Uterus (tissue), 4 donors: Measurements from ENCODE around the gene ZNF22. TPM values are rescaled to one million over a fixed set of nuclear protein-coding genes. Genes with fewer than 3 reads are reported as not detected.
A peak's percentile ranks its signal among the peaks of the same experiment; 100 is the strongest.

ENCODE experiments used
- DNase-seq, 2 donors: peaks; one replicate each; pipeline ENCODE4 v3.0.0-alpha.2; 2019 to 2020
- H3K27ac ChIP-seq, 2 donors: fragments of 200-600 bp; sonication (generic); 1 replicate in 1 of 2; 2 replicates in 1 of 2; pipeline ENCODE4 v1.5.1; 2016 to 2018
- H3K27me3 ChIP-seq, 2 donors: fragments of 200-600 bp; sonication (generic); one replicate each; pipeline ENCODE4 v1.5.1; 2018 to 2019; ENCODE audit warnings: control low read depth in 1 of 2
- H3K36me3 ChIP-seq, 2 donors: fragments of 200-600 bp; sonication (generic); one replicate each; pipeline ENCODE4 v1.5.1; 2019; ENCODE audit warnings: control low read depth in 1 of 2
- H3K4me1 ChIP-seq, 2 donors: fragments of 200-600 bp; sonication (generic); one replicate each; pipeline ENCODE4 v1.5.1; 2018 to 2019; ENCODE audit warnings: control low read depth in 1 of 2
- H3K4me3 ChIP-seq, 2 donors: fragments of 200-600 bp; sonication (generic); 1 replicate in 1 of 2; 2 replicates in 1 of 2; pipeline ENCODE4 v1.5.1; 2018 to 2019; ENCODE audit warnings: mild to moderate bottlenecking in 1 of 2
- H3K9me3 ChIP-seq, 2 donors: fragments of 200-600 bp; sonication (generic); one replicate each; pipeline ENCODE4 v1.5.1; 2019; ENCODE audit warnings: control low read depth in 1 of 2
- POLR2A ChIP-seq, 2 donors: fragments of 450-650 bp; IDR thresholded peaks; one replicate each; pipeline ENCODE4 v1.6.1; 2016; ENCODE audit warnings: antibody characterized with exemption in 2 of 2, mild to moderate bottlenecking in 1 of 2, moderate library complexity in 1 of 2
- intact Hi-C: fragments of 100-400 bp; cut with DNase I; formaldehyde crosslinking; loops from one replicate; pipeline ENCODE4 v1.15.1; 2023; ENCODE audit warnings: low total_unique reads
- total RNA-seq, 4 donors: library from RNA; depleted of rRNA in 3 of 4; stranded (reverse); fragments of >200 nt in 3 of 4; gene quantifications; one replicate each; pipeline versions ENCODE4 v1.1.0 to v1.2.4, GENCODE V29; 2014 to 2023
- TF ChIP-seq, protein P1 (sequence below), 4 experiments: fragments of 200-600 bp in 2 of 4; fragments of 450-650 bp in 2 of 4; sonication (generic) in 2 of 4; IDR thresholded peaks; one replicate each; pipeline ENCODE4 v1.5.1; 2016 to 2019; ENCODE audit warnings: antibody characterized with exemption in 4 of 4, mild to moderate bottlenecking in 2 of 4, moderate library complexity in 1 of 4
- donor health status: DM: yes; HTN: yes; CAD: no.

Gene ZNF22
- total RNA-seq, 4 donors from 2014 or later = 20.7 to 78.1 (median 34.6) TPM

DNA sequence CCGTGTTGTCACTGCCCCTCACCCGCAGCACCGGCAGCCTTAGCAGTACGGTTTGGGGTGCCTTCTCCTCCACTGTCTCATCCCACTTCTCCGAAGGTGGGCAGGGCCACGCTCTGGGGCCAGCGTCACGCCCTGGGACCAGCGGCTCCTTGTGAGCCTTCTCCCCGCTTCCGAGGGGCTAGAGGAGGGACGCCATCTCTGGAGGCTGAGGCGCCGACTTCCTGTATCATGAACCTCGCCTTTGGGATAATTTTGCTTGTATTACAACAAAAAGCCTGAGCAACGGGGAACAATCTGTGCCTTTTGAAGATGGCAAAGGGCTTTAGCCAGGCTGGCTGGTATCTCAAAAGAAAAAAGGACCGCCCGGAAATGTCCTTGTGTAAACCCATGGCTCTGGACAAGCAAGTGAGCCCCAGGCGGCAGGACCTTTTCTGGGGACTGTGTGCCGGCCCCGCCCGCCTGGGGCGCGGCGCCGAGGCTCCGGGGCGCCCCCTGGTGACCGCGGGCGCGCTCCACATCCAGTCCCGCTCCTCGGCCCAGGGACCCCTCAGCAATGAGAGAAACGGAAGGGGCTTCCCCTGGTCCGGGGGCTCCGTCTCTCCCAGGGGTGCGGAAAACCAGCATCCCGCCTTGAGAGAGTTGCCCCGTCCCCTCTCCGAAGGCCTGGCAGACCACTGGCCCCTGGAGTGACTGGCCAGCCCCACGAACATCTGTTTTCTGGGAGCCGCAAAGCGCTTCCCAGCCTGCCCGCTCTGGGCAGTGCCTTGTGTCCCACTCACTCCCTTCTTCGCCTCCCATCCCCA, 25.9 kb upstream of the ZNF22 start:
- Histone ChIP-seq H3K27ac (peak overlapping the region; percentile 89 to 100), H3K4me1 (peaks cover 0 to 20% of the 10 kb centered on the region in 2 donors), H3K27me3 (no peaks in the 10 kb centered on the region), H3K4me3 (peak overlapping the region; percentile 35 to 66), H3K36me3 (no peaks in the 10 kb centered on the region), H3K9me3 (no peaks in the 10 kb centered on the region)
- TF ChIP-seq POLR2A (IDR thresholded peaks at IDR 0.05) = peak in 1 of 2 donors; percentile 42
- TF ChIP-seq, protein P1, sequence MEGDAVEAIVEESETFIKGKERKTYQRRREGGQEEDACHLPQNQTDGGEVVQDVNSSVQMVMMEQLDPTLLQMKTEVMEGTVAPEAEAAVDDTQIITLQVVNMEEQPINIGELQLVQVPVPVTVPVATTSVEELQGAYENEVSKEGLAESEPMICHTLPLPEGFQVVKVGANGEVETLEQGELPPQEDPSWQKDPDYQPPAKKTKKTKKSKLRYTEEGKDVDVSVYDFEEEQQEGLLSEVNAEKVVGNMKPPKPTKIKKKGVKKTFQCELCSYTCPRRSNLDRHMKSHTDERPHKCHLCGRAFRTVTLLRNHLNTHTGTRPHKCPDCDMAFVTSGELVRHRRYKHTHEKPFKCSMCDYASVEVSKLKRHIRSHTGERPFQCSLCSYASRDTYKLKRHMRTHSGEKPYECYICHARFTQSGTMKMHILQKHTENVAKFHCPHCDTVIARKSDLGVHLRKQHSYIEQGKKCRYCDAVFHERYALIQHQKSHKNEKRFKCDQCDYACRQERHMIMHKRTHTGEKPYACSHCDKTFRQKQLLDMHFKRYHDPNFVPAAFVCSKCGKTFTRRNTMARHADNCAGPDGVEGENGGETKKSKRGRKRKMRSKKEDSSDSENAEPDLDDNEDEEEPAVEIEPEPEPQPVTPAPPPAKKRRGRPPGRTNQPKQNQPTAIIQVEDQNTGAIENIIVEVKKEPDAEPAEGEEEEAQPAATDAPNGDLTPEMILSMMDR (IDR thresholded peaks at IDR 0.05) = peak; percentile 90 to 99 (median 96)
- DNase-seq = peak; percentile 73 to 81
- intact Hi-C loops = no loop called here

DNA sequence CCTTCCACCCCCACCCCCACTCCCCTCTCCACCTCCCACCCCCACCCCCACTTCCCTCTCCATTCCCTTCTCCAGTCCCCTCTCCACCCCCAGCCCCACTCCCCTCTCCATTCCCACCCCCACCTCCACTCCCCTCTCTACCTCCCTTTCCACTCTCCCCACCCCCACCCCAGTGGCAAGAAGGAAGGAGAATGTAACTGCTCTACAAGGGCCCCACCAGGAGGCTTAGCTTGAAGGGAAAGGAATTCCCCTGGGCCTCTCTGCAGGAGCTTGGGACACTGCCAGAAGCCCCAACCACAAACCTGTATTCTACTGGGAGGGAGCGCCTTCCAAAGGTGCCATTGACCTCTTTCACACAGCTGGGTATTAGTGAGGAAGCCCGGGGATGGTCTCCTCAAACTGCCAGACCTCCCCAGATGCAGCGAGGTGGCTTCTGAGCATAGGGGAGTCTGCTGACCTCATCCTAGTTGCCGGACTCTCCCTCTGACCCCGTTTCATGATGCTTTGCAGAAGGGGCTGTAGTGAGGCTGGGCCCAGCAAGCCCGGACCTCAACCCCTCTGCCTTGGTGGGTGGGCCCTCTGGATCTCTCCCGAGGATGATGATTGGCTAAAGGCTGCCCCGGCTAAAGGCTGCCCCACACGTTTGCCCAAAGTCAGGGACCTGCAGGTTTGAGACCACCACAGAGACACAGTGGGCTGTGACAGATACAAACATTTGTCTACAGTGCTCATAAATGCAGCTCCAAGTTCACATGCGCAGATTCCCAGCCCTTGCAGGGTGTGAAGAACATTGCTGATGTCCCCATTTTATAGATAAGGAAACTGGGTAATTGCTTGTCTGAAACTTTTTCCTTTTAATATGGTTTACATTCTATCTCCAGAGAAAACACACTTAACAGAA, 25.0 kb upstream of the ZNF22 start:
- Histone ChIP-seq H3K27ac (peak overlapping the region; percentile 89 to 100), H3K27me3 (no peaks in the 10 kb centered on the region), H3K4me3 (peak overlapping the region; percentile 66 to 85), H3K9me3 (no peaks in the 10 kb centered on the region), H3K36me3 (no peaks in the 10 kb centered on the region), H3K4me1 (peaks cover 2 to 20% of the 10 kb centered on the region in 2 donors)
- peak; percentile 54 to 77 for DNase-seq
- intact Hi-C loops = no loop called here
- TF ChIP-seq POLR2A (IDR thresholded peaks at IDR 0.05) = peak in 1 of 2 donors; percentile 27
- TF ChIP-seq, protein P1 (IDR thresholded peaks at IDR 0.05) = no peak

DNA sequence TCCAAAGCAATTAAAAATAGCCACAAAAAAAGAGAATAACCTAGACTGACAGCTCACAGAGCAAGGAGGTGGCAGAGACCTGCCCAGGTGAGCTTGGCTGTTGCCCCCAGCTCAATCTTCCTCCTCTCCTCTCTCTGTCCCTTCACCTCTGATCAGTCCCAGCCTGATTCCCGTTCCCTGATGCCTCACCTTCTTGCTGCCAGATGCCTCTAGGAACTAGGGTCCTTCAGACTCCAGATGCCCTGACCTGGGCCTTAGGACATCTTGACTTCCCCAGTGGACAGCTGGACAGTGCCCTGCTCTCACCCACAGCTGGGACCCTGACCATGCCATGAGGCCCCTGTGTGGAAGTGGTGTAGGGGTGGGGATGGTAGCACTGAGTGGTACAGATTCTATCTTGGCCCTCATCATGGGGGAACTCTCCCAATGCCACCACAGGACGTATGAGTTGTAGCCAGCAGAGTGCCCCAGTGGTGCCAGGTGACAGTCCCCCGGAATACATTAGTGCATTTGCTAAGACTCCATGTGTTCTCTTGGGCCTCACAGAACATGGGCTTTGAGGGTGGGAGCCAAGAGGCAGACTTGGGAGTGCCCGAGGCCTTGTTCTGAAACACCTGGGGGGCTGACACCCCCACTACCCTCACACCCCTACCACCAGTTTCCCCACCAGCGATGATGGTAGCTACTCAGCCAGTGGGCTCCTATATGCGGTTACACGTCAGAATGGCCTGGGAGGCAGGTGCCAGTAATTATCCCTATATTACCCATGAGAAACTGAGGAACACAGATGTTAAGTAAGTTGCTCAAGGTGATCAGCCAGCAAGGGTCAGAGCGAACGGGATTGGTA, 24.1 kb upstream of the ZNF22 start:
- H3K9me3 ChIP-seq = no peaks in the 10 kb centered on the region
- peak overlapping the region; percentile 89 to 100 for H3K27ac ChIP-seq
- H3K4me1 ChIP-seq = peaks cover 5 to 20% of the 10 kb centered on the region in 2 donors
- H3K36me3 ChIP-seq = no peaks in the 10 kb centered on the region
- TF ChIP-seq, protein P1 (IDR thresholded peaks at IDR 0.05) = no peak
- TF ChIP-seq POLR2A (IDR thresholded peaks at IDR 0.05) = no peak
- no peaks in the 10 kb centered on the region for H3K27me3 ChIP-seq
- intact Hi-C loops = no loop called here
- no peak for DNase-seq
- peak overlapping the region; percentile 66 to 85 for H3K4me3 ChIP-seq

DNA sequence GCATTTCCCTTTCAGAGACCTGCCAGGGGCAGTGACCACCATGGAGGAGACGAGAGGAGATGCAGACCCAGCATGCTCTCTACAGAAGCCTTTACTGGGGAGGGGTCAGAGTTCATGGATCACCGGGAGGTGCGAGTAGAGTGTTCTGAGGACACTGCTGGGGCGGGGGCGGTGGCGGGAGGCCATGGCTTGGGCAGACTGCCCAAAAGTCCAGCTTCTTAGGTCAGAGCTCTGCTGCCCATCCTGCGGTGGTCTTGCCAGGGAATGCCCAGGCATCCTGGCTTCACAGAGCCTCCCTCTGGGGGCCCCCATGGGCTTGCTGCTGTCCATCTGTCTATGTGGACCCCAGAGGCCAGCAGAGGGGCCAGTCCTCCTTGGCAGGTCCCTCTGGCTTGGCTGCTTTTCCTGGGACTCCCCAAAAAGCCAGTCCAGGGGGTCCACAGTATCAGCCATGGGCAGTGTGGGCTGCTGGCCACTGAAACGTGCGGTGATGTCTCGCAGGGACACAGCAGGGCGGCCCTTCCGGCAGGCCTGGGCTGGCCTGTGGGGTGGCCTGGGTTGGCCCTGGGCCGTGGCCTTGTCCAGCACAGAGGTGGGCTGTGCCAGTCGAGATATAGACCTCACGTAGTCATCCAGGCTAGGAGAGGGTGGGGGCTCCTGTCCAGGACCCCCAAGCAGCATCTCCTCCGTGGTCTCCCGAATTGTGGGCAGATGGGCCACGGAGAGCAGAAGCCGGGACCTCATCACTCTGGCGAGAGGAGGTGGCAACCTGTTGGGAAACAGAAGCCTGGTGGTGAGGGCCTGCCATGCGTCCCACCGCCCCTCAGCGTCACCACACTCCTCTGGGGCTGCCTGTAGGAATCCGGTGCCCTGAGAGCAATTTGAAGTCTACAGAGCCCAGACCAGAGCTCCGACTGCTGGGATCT, 23.2 kb upstream of the ZNF22 start:
- H3K27ac ChIP-seq = peak overlapping the region; percentile 89 to 100
- DNase-seq = peak; percentile 39 to 52
- intact Hi-C loops = no loop called here

More for the DNA sequence above, 23.2 kb upstream of the ZNF22 start:
- H3K4me3 ChIP-seq = peak overlapping the region; percentile 66 to 85
- no peaks in the 10 kb centered on the region for H3K36me3 ChIP-seq
- TF ChIP-seq POLR2A (IDR thresholded peaks at IDR 0.05) = no peak
- TF ChIP-seq, protein P1 (IDR thresholded peaks at IDR 0.05) = no peak
- H3K9me3 ChIP-seq = no peaks in the 10 kb centered on the region
- peaks cover 5 to 20% of the 10 kb centered on the region in 2 donors for H3K4me1 ChIP-seq
- no peaks in the 10 kb centered on the region for H3K27me3 ChIP-seq
